Astrocyte (in vitro differentiated cells and primary cell): Measurements from ENCODE around the gene SMPD3.

Experiments
- CTCF ChIP-seq: IDR thresholded peaks from 2 replicates; pipeline ENCODE4 v1.5.1; 2011; ENCODE audit warnings: low read depth, mild to moderate bottlenecking, inconsistent platforms, low read length, moderate library complexity; ENCODE audit not compliant: insufficient read depth
- EZH2 ChIP-seq: IDR thresholded peaks from 2 replicates; pipeline ENCODE4 v1.6.1; 2012; ENCODE audit warnings: mild to moderate bottlenecking, low read length, inconsistent platforms; ENCODE audit not compliant: insufficient read depth

GRCh38 chr16:68446681-68447652, 1.3 kb downstream of the SMPD3 start:
- TF ChIP-seq CTCF (no peak), EZH2 (no peak)
